Bronchial epithelial cell (primary cell): ENCODE results near the gene SEMA6B. TPM values are rescaled to one million over a fixed set of nuclear protein-coding genes. Genes with fewer than 3 reads are reported as not detected.
"Not testable (repeated sequence)": the region's sequence is repeated elsewhere in the genome, so short reads cannot be mapped to it uniquely, and the experiment has no call there.

Experiments
- DNase-seq: peaks from one replicate; pipeline ENCODE4 v3.0.0-alpha.2; 2010; ENCODE audit warnings: low read depth
- FAIRE-seq: peaks from 2 replicates; lab custom pipeline; 2011; peaks lifted over from hg19 to GRCh38; lab: Jason Lieb, UNC
- H3K27me3 ChIP-seq: 2 replicates; pipeline ENCODE4 v1.5.1; 2011; ENCODE audit warnings: low read length; ENCODE audit not compliant: control insufficient read depth, insufficient read depth
- H3K36me3 ChIP-seq: 2 replicates; pipeline ENCODE4 v1.5.1; 2011; ENCODE audit warnings: low read length; ENCODE audit not compliant: control insufficient read depth, insufficient read depth
- H3K4me3 ChIP-seq: 2 replicates; pipeline ENCODE4 v1.5.1; 2011; ENCODE audit warnings: mild to moderate bottlenecking, low read depth, low read length, control low read depth
- total RNA-seq: library from RNA; depleted of rRNA; stranded (reverse); fragments of >200 nt; gene quantifications from 2 replicates; pipeline ENCODE4 v1.2.1, GENCODE V29; 2014
- TF ChIP-seq, protein P1 (sequence below): IDR thresholded peaks from 2 replicates; pipeline ENCODE4 v1.5.1; 2011; ENCODE audit warnings: mild to moderate bottlenecking, moderate library complexity, low read length, control low read depth, inconsistent platforms; ENCODE audit not compliant: insufficient read depth, severe bottlenecking

Gene SEMA6B
- total RNA-seq, 1 donor from 2014 or later, result under 0.01 TPM

DNA sequence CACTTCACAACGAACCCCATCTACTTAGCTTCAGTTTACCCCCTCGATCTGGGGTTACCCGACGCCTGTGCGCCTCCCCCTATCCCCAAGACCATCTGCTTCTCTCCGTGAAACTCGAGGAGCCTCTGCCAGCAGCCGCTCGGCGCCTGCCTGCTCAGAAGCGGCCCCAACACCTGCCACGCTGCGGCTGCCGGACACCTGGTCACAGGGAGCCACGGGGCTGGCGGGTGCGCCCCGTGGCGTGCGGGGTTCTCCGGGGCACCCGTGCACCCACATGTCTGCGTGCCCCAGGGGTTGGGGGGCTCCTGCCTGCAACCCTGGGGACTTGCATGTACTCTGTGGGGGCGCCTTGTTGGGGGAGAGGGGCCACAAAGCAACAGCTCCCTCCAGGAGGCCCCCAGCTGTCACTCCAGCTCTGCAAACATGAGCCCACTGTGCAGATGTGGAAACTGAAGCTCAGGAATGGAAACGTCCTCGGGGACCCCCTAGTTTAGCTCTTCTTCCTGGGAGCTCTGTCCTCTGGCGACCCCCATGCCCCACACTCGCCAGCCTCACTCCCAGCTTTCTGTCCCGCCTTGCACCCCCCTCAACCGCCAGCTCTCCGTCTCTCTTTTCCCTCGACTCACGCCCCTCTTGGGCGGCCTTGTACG is 7.0 kb upstream of the SEMA6B start:
- DNase-seq (no peak), FAIRE-seq (no peak)
- Histone ChIP-seq H3K27me3 (no peaks in the 10 kb centered on the region), H3K4me3 (no peak overlapping the region), H3K36me3 (no peaks in the 10 kb centered on the region)
- TF ChIP-seq, protein P1, sequence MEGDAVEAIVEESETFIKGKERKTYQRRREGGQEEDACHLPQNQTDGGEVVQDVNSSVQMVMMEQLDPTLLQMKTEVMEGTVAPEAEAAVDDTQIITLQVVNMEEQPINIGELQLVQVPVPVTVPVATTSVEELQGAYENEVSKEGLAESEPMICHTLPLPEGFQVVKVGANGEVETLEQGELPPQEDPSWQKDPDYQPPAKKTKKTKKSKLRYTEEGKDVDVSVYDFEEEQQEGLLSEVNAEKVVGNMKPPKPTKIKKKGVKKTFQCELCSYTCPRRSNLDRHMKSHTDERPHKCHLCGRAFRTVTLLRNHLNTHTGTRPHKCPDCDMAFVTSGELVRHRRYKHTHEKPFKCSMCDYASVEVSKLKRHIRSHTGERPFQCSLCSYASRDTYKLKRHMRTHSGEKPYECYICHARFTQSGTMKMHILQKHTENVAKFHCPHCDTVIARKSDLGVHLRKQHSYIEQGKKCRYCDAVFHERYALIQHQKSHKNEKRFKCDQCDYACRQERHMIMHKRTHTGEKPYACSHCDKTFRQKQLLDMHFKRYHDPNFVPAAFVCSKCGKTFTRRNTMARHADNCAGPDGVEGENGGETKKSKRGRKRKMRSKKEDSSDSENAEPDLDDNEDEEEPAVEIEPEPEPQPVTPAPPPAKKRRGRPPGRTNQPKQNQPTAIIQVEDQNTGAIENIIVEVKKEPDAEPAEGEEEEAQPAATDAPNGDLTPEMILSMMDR, result no peak

DNA sequence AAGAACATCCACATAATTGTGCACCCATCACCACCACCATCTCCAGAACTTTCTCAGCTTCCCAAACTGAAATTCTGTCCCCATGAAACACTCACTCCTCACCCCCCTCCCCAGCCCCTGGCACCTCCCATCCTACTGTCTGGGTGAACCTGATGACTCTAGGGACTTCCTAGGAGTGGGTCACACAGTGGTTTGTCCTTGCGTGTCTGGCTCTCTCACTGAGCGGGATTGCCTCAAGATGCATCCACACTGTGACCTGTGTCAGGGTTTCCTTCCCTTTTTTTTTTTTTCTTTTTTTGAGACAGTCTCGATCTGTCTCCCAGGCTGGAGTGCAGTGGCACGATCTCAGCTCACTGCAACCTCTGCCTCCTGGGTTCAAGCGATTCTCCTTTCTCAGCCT is 4.1 kb upstream of the SEMA6B start:
- not testable (repeated sequence) for FAIRE-seq, H3K36me3 ChIP-seq, H3K4me3 ChIP-seq, DNase-seq, H3K27me3 ChIP-seq

DNA sequence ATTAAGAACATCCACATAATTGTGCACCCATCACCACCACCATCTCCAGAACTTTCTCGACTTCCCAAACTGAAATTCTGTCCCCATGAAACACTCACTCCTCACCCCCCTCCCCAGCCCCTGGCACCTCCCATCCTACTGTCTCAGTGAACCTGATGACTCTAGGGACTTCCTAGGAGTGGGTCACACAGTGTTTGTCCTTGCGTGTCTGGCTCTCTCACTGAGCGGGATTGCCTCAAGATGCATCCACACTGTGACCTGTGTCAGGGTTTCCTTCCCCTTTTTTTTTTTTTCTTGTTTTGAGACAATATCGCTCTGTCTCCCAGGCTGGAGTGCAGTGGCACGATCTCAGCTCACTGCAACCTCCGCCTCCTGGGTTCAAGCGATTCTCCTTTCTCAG is 2.6 kb upstream of the SEMA6B start:
- not testable (repeated sequence) for FAIRE-seq, H3K4me3 ChIP-seq, H3K27me3 ChIP-seq, H3K36me3 ChIP-seq, DNase-seq

DNA sequence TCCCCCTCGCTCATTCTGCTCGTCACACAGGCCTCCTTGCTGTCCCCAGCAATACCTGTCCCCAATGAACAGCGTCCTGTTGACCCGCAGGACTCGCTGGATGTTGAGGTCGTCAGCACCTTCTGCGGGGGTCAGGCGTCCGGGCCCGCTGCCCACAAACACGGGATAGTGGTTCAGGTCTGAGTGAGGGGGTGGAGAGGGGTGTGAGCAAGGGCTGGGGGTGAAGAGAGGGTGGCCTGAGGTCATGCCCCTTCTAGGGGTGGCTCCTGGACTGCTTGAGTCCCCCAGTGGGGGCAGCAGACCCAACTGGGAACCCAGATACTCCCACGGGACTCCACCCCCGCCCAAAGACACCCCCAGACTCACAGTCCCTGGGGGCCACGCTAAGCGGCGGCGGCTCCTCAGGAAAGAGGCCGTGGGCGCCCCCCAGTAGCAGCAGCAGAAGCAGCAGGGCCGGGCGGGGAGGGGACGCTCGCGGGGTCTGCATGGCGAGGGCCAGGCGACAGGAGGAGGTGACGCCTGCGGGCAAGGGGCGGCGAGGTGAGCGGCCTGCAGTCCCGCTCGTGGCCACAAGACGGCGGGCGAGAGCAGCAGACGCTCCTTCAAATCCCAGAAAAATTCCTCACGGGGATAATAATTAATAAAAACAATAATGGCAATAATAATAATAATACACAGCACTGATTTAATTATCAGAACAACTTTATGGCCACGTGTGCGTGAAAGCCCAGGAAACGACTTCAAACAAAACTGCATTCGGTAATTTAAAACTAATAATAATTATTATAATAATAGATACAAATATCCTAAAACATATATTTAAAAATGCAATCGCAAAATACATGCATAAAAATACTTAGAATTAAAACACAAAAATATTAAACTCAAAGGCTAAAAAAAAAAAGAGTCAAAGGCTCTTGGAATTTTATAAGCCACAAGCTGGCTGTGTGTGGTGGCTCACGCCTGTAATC is 1.2 kb downstream of the SEMA6B start:
- Histone ChIP-seq H3K36me3 (no peaks in the 10 kb centered on the region), H3K27me3 (no peaks in the 10 kb centered on the region), H3K4me3 (no peak overlapping the region)
- DNase-seq (no peak), FAIRE-seq (no peak)
- TF ChIP-seq, protein P1, result peak; percentile 87

DNA sequence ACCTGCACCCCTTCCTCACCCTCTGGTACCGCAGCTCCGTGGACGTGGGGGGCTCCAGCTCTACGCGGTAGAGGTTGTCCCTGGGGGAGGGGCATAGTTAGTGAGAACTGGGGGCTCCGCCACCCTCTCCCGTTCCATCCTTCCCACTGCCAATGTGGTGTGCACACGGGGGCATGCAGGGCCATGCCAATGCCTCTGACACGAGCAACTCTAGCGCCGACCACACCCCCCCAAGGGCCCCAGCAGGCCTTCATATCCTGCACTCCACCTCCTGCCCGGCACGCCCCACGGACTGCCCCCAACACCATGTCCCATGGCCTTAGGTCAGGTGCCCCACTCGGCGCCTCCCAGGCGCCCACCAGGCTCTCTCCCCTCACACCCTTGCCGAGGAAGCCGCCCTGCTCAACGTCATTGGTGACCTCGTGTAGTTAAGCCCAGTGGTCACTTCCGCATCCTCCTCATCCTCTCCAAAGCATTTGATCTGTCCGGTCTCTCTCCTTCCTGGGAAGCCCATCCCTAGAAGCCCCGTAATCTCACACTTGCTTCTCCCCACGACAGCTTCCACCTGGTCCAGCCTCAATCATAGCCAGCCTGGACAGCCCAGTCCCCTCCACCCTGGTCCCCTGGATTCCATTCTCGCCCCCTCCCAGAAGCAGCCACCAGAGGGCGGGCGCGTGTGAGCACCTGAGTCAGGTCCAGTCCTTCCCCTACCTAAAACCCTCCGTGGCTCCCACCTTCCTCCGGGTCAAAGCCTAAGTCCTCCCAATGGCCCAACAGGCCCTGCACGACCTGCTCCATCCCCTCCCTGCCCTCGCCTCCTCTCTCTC is 2.1 kb downstream of the SEMA6B start:
- TF ChIP-seq, protein P1, result peak; percentile 31
- H3K27me3 ChIP-seq, result no peaks in the 10 kb centered on the region
- no peaks in the 10 kb centered on the region for H3K36me3 ChIP-seq
- FAIRE-seq (no peak), DNase-seq (no peak)
- H3K4me3 ChIP-seq, result no peak overlapping the region

DNA sequence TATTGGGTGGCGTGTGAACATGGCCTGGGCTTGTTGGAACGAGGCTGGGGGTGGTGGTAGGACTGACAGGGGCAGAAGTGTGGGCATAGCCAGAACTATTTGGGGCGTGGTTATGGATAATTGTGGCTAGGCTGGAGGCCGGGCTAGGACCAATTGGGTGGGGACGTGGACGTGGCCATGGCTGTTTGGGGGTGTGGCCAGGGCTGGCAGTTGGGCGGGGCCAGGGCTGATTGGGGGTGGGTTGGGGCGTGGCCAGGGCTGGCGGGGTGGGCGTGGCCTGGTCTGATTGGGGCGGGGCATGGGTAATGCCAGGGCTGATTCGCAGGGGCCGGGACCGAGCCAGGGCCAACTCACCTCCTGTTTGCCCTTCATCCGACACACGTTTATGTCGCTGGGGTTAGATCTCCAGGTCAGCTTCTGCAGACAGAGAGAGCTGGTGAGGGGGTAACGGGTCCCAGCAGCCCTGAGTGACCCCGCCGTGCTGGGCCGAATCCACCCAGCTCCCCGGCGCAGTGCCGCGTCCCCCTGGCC is 2.8 kb downstream of the SEMA6B start:
- DNase-seq, result no peak
- H3K27me3 ChIP-seq, result no peaks in the 10 kb centered on the region
- no peak overlapping the region for H3K4me3 ChIP-seq
- TF ChIP-seq, protein P1, result no peak
- H3K36me3 ChIP-seq, result no peaks in the 10 kb centered on the region
- no peak for FAIRE-seq
